WTC11 (cell line): ENCODE measurements around the gene SEMA6C.

Experiments used
- ESRRA ChIP-seq: sonication (generic); formaldehyde crosslinking; IDR thresholded peaks from 2 replicates; pipeline ENCODE4 v1.8.1; 2022; ENCODE audit warnings: mild to moderate bottlenecking, missing genetic modification reagents, borderline replicate concordance
- FOXK1 ChIP-seq: sonication (generic); formaldehyde crosslinking; IDR thresholded peaks from 2 replicates; pipeline ENCODE4 v1.8.0; 2022; ENCODE audit warnings: mild to moderate bottlenecking, moderate library complexity, missing genetic modification reagents
- GRHL2 ChIP-seq: fragments of 250-450 bp; sonication (Bioruptor Pico); IDR thresholded peaks from 2 replicates; pipeline ENCODE4 v1.8.0; 2022; ENCODE audit warnings: mild to moderate bottlenecking, moderate library complexity; ENCODE audit not compliant: insufficient replicate concordance, severe bottlenecking
- JUN ChIP-seq: sonication (generic); formaldehyde crosslinking; IDR thresholded peaks from 2 replicates; pipeline ENCODE4 v1.8.0; 2023; ENCODE audit warnings: mild to moderate bottlenecking, missing genetic modification reagents
- SMAD4 ChIP-seq: sonication (generic); formaldehyde crosslinking; IDR thresholded peaks from 2 replicates; pipeline ENCODE4 v1.8.0; 2022; ENCODE audit warnings: mild to moderate bottlenecking, missing genetic modification reagents
- TP53 ChIP-seq: sonication (generic); formaldehyde crosslinking; IDR thresholded peaks from 2 replicates; pipeline ENCODE4 v1.8.1; 2023; ENCODE audit warnings: mild to moderate bottlenecking, missing genetic modification reagents
- TF ChIP-seq, protein P1 (sequence below): sonication (generic); formaldehyde crosslinking; IDR thresholded peaks from 2 replicates; pipeline ENCODE4 v1.8.1; 2022; ENCODE audit warnings: mild to moderate bottlenecking, moderate library complexity, missing genetic modification reagents
- TF ChIP-seq, protein P2 (sequence below): fragments of 200-600 bp; IDR thresholded peaks from 2 replicates; pipeline ENCODE4 v1.8.0; 2022; ENCODE audit warnings: antibody characterized with exemption
- TF ChIP-seq, protein P3 (sequence below): sonication (generic); formaldehyde crosslinking; IDR thresholded peaks from 2 replicates; pipeline ENCODE4 v1.8.0; 2022; ENCODE audit warnings: mild to moderate bottlenecking, missing genetic modification reagents
- TF ChIP-seq, protein P4 (sequence below): sonication (generic); formaldehyde crosslinking; IDR thresholded peaks from 2 replicates; pipeline ENCODE4 v1.8.1; 2023; ENCODE audit warnings: mild to moderate bottlenecking, missing genetic modification reagents, borderline replicate concordance
- TF ChIP-seq, protein P5 (sequence below): fragments of 250-450 bp; sonication (Bioruptor Pico); IDR thresholded peaks from 2 replicates; pipeline ENCODE4 v1.8.0; 2021; ENCODE audit warnings: mild to moderate bottlenecking
- TF ChIP-seq, protein P6 (sequence below): sonication (generic); formaldehyde crosslinking; IDR thresholded peaks from 2 replicates; pipeline ENCODE4 v1.8.1; 2023; ENCODE audit warnings: mild to moderate bottlenecking, missing genetic modification reagents, moderate library complexity
- TF ChIP-seq, protein P7 (sequence below): sonication (generic); formaldehyde crosslinking; conservative IDR thresholded peaks from 2 replicates; pipeline ENCODE4 v1.8.1; 2023; ENCODE audit warnings: mild to moderate bottlenecking, low read depth, missing genetic modification reagents, moderate library complexity

DNA sequence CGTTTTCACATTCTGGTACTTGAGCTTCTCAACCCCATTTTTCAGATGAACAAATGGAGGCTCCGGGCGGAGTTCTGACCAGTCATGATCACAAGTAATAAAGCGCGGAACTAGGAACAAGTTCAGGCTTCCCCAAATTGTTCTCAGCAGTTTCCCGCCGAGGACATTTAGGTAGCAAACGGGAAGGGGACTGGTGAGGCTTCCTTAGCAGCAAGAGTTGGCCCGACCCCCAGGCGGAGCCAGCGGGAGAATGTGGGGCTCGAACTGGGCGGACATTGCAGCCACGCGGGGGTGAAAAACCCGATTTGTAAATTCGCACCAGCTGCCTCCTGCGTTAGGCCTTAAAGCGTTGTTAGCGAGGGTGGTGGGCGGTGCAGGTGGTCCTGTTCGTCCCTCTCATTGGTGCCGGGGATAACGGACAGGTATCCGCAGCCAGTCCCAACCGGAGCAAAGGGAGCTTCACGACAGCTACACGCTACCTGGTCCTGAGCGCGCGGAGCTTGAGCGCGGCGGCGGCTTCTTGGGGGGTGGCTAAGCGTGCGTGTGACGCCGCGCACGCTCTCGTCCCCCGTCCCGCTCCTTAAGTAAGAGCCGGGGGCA is 15.3 kb downstream of the SEMA6C start:
- TF ChIP-seq, protein P1, sequence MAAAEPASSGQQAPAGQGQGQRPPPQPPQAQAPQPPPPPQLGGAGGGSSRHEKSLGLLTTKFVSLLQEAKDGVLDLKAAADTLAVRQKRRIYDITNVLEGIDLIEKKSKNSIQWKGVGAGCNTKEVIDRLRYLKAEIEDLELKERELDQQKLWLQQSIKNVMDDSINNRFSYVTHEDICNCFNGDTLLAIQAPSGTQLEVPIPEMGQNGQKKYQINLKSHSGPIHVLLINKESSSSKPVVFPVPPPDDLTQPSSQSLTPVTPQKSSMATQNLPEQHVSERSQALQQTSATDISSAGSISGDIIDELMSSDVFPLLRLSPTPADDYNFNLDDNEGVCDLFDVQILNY: peak; percentile 77
- TF ChIP-seq, protein P2, sequence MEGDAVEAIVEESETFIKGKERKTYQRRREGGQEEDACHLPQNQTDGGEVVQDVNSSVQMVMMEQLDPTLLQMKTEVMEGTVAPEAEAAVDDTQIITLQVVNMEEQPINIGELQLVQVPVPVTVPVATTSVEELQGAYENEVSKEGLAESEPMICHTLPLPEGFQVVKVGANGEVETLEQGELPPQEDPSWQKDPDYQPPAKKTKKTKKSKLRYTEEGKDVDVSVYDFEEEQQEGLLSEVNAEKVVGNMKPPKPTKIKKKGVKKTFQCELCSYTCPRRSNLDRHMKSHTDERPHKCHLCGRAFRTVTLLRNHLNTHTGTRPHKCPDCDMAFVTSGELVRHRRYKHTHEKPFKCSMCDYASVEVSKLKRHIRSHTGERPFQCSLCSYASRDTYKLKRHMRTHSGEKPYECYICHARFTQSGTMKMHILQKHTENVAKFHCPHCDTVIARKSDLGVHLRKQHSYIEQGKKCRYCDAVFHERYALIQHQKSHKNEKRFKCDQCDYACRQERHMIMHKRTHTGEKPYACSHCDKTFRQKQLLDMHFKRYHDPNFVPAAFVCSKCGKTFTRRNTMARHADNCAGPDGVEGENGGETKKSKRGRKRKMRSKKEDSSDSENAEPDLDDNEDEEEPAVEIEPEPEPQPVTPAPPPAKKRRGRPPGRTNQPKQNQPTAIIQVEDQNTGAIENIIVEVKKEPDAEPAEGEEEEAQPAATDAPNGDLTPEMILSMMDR: no peak
- no peak for TF ChIP-seq JUN
- no peak for TF ChIP-seq ESRRA (CRISPR knock-in tag)
- TF ChIP-seq, protein P3, sequence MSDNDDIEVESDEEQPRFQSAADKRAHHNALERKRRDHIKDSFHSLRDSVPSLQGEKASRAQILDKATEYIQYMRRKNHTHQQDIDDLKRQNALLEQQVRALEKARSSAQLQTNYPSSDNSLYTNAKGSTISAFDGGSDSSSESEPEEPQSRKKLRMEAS: peak; percentile 84
- TF ChIP-seq, protein P4, sequence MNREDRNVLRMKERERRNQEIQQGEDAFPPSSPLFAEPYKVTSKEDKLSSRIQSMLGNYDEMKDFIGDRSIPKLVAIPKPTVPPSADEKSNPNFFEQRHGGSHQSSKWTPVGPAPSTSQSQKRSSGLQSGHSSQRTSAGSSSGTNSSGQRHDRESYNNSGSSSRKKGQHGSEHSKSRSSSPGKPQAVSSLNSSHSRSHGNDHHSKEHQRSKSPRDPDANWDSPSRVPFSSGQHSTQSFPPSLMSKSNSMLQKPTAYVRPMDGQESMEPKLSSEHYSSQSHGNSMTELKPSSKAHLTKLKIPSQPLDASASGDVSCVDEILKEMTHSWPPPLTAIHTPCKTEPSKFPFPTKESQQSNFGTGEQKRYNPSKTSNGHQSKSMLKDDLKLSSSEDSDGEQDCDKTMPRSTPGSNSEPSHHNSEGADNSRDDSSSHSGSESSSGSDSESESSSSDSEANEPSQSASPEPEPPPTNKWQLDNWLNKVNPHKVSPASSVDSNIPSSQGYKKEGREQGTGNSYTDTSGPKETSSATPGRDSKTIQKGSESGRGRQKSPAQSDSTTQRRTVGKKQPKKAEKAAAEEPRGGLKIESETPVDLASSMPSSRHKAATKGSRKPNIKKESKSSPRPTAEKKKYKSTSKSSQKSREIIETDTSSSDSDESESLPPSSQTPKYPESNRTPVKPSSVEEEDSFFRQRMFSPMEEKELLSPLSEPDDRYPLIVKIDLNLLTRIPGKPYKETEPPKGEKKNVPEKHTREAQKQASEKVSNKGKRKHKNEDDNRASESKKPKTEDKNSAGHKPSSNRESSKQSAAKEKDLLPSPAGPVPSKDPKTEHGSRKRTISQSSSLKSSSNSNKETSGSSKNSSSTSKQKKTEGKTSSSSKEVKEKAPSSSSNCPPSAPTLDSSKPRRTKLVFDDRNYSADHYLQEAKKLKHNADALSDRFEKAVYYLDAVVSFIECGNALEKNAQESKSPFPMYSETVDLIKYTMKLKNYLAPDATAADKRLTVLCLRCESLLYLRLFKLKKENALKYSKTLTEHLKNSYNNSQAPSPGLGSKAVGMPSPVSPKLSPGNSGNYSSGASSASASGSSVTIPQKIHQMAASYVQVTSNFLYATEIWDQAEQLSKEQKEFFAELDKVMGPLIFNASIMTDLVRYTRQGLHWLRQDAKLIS (CRISPR knock-in tag): no peak
- TF ChIP-seq, protein P5, sequence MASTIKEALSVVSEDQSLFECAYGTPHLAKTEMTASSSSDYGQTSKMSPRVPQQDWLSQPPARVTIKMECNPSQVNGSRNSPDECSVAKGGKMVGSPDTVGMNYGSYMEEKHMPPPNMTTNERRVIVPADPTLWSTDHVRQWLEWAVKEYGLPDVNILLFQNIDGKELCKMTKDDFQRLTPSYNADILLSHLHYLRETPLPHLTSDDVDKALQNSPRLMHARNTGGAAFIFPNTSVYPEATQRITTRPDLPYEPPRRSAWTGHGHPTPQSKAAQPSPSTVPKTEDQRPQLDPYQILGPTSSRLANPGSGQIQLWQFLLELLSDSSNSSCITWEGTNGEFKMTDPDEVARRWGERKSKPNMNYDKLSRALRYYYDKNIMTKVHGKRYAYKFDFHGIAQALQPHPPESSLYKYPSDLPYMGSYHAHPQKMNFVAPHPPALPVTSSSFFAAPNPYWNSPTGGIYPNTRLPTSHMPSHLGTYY (CRISPR knock-in tag): no peak
- TF ChIP-seq, protein P6, sequence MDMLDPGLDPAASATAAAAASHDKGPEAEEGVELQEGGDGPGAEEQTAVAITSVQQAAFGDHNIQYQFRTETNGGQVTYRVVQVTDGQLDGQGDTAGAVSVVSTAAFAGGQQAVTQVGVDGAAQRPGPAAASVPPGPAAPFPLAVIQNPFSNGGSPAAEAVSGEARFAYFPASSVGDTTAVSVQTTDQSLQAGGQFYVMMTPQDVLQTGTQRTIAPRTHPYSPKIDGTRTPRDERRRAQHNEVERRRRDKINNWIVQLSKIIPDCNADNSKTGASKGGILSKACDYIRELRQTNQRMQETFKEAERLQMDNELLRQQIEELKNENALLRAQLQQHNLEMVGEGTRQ: peak; percentile 57
- no peak for TF ChIP-seq SMAD4
- TF ChIP-seq TP53 (CRISPR knock-in tag): peak; percentile 42; the same call in 1 of the 2 replicates
- TF ChIP-seq, protein P7, sequence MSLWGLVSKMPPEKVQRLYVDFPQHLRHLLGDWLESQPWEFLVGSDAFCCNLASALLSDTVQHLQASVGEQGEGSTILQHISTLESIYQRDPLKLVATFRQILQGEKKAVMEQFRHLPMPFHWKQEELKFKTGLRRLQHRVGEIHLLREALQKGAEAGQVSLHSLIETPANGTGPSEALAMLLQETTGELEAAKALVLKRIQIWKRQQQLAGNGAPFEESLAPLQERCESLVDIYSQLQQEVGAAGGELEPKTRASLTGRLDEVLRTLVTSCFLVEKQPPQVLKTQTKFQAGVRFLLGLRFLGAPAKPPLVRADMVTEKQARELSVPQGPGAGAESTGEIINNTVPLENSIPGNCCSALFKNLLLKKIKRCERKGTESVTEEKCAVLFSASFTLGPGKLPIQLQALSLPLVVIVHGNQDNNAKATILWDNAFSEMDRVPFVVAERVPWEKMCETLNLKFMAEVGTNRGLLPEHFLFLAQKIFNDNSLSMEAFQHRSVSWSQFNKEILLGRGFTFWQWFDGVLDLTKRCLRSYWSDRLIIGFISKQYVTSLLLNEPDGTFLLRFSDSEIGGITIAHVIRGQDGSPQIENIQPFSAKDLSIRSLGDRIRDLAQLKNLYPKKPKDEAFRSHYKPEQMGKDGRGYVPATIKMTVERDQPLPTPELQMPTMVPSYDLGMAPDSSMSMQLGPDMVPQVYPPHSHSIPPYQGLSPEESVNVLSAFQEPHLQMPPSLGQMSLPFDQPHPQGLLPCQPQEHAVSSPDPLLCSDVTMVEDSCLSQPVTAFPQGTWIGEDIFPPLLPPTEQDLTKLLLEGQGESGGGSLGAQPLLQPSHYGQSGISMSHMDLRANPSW (CRISPR knock-in tag): no peak
- TF ChIP-seq FOXK1 (CRISPR knock-in tag): peak; percentile 84
- TF ChIP-seq GRHL2: no peak
